GM12874 (cell line): ENCODE measurements around the gene MUC6.

Experiments
- CTCF ChIP-seq: IDR thresholded peaks from 2 replicates; pipeline ENCODE4 v1.5.1; 2011; ENCODE audit warnings: low read depth, mild to moderate bottlenecking, control low read depth, low read length, moderate library complexity; ENCODE audit not compliant: insufficient read depth

The MUC6 gene

GRCh38 chr11:1050581-1051355, 14.2 kb upstream of the MUC6 start:
- peak; percentile 97 for TF ChIP-seq CTCF

GRCh38 chr11:1049911-1050580, 13.5 kb upstream of the MUC6 start:
- no peak for TF ChIP-seq CTCF

- TF ChIP-seq CTCF = no peak
Measured at GRCh38 chr11:1049431-1049891, 12.9 kb upstream of the MUC6 start.

GRCh38 chr11:1049071-1049405, 12.5 kb upstream of the MUC6 start:
- no peak for TF ChIP-seq CTCF

- TF ChIP-seq CTCF = no peak
Measured at GRCh38 chr11:1048375-1049070, 12.0 kb upstream of the MUC6 start.

GRCh38 chr11:1047595-1048156, 11.2 kb upstream of the MUC6 start:
- TF ChIP-seq CTCF = no peak

GRCh38 chr11:1044160-1044559, 7.6 kb upstream of the MUC6 start:
- TF ChIP-seq CTCF = no peak
